Measurements from ENCODE around the gene EHMT2. TPM values are rescaled to one million over a fixed set of nuclear protein-coding genes. Genes with fewer than 3 reads are reported as not detected.
"Not testable (repeated sequence)": the region's sequence is repeated elsewhere in the genome, so short reads cannot be mapped to it uniquely, and the experiment has no call there.

EHMT2 gene
- total and polyA plus RNA-seq, 4 donors = 44.7 to 125 (median 88.3) TPM

- DNase-seq (ENCODE audit: low read depth in 4 of 6, low spot score in 6 of 6) = no peak
- H3K36me3 ChIP-seq (ENCODE audit: control insufficient read depth, insufficient read depth, low read length) = no peaks in the 10 kb centered on the region
- no peak overlapping the region for H3K27ac ChIP-seq (ENCODE audit: low read depth, low read length)
- no peaks in the 10 kb centered on the region for H3K27me3 ChIP-seq (ENCODE audit: control insufficient read depth, insufficient read depth, low read length)
- H3K9me3 ChIP-seq (ENCODE audit: control insufficient read depth, insufficient read depth, low read length) = no peaks in the 10 kb centered on the region
- WGBS (ENCODE audit: insufficient coverage) = 91% methylated on average over 4 of the region's 8 CpGs
- no peak overlapping the region for H3K4me3 ChIP-seq (ENCODE audit: low read depth, low read length)
- H3K4me1 ChIP-seq (ENCODE audit: control insufficient read depth, insufficient read depth, low read length) = no peaks in the 10 kb centered on the region
Observed at GRCh38 chr6:31918069-31918720, 20.7 kb upstream of the EHMT2 start.

GRCh38 chr6:31915756-31916155 is 18.3 kb upstream of the EHMT2 start:
- WGBS (ENCODE audit: insufficient coverage) = 78% methylated on average over 5 of the region's 6 CpGs
- Histone ChIP-seq H3K4me1 (ENCODE audit: control insufficient read depth, insufficient read depth, low read length) (no peaks in the 10 kb centered on the region), H3K9me3 (ENCODE audit: control insufficient read depth, insufficient read depth, low read length) (no peaks in the 10 kb centered on the region), H3K4me3 (ENCODE audit: low read depth, low read length) (no peak overlapping the region), H3K36me3 (ENCODE audit: control insufficient read depth, insufficient read depth, low read length) (no peaks in the 10 kb centered on the region), H3K27me3 (ENCODE audit: control insufficient read depth, insufficient read depth, low read length) (no peaks in the 10 kb centered on the region), H3K27ac (ENCODE audit: low read depth, low read length) (no peak overlapping the region)
- no peak for DNase-seq (ENCODE audit: low read depth in 4 of 6, low spot score in 6 of 6)

- H3K4me3 ChIP-seq (ENCODE audit: low read depth, low read length) = no peak overlapping the region
- DNase-seq (ENCODE audit: low read depth in 4 of 6, low spot score in 6 of 6) = no peak
- H3K9me3 ChIP-seq (ENCODE audit: control insufficient read depth, insufficient read depth, low read length) = no peaks in the 10 kb centered on the region
- H3K36me3 ChIP-seq (ENCODE audit: control insufficient read depth, insufficient read depth, low read length) = no peaks in the 10 kb centered on the region
- no peak overlapping the region for H3K27ac ChIP-seq (ENCODE audit: low read depth, low read length)
- H3K27me3 ChIP-seq (ENCODE audit: control insufficient read depth, insufficient read depth, low read length) = no peaks in the 10 kb centered on the region
- H3K4me1 ChIP-seq (ENCODE audit: control insufficient read depth, insufficient read depth, low read length) = no peaks in the 10 kb centered on the region
Observed at GRCh38 chr6:31915351-31915750, 17.9 kb upstream of the EHMT2 start.

- 76% methylated on average over 11 of the region's 11 CpGs for WGBS (ENCODE audit: insufficient coverage)
- H3K4me3 ChIP-seq (ENCODE audit: low read depth, low read length) = no peak overlapping the region
- no peaks in the 10 kb centered on the region for H3K27me3 ChIP-seq (ENCODE audit: control insufficient read depth, insufficient read depth, low read length)
- DNase-seq (ENCODE audit: low read depth in 4 of 6, low spot score in 6 of 6) = no peak
- no peaks in the 10 kb centered on the region for H3K4me1 ChIP-seq (ENCODE audit: control insufficient read depth, insufficient read depth, low read length)
- no peak overlapping the region for H3K27ac ChIP-seq (ENCODE audit: low read depth, low read length)
- H3K9me3 ChIP-seq (ENCODE audit: control insufficient read depth, insufficient read depth, low read length) = no peaks in the 10 kb centered on the region
- no peaks in the 10 kb centered on the region for H3K36me3 ChIP-seq (ENCODE audit: control insufficient read depth, insufficient read depth, low read length)
Observed at GRCh38 chr6:31911826-31912585, 14.5 kb upstream of the EHMT2 start.

- WGBS (ENCODE audit: insufficient coverage) = 84% methylated on average over 6 of the region's 7 CpGs
- not testable (repeated sequence) for H3K4me1 ChIP-seq (ENCODE audit: control insufficient read depth, insufficient read depth, low read length); H3K9me3 ChIP-seq (ENCODE audit: control insufficient read depth, insufficient read depth, low read length)
Observed at GRCh38 chr6:31909298-31909697, 11.8 kb upstream of the EHMT2 start.

GRCh38 chr6:31908791-31909190 is 11.3 kb upstream of the EHMT2 start:
- Histone ChIP-seq H3K27ac (ENCODE audit: low read depth, low read length) (no peak overlapping the region), H3K4me3 (ENCODE audit: low read depth, low read length) (no peak overlapping the region), H3K4me1 (ENCODE audit: control insufficient read depth, insufficient read depth, low read length) (no peaks in the 10 kb centered on the region), H3K9me3 (ENCODE audit: control insufficient read depth, insufficient read depth, low read length) (no peaks in the 10 kb centered on the region), H3K36me3 (ENCODE audit: control insufficient read depth, insufficient read depth, low read length) (no peaks in the 10 kb centered on the region), H3K27me3 (ENCODE audit: control insufficient read depth, insufficient read depth, low read length) (no peaks in the 10 kb centered on the region)
- 100% methylated on average over 2 of the region's 4 CpGs for WGBS (ENCODE audit: insufficient coverage)
- no peak for DNase-seq (ENCODE audit: low read depth in 4 of 6, low spot score in 6 of 6)

More at GRCh38 chr6:31909298-31909697, 11.8 kb upstream of the EHMT2 start:
- not testable (repeated sequence) for H3K27ac ChIP-seq (ENCODE audit: low read depth, low read length); H3K4me3 ChIP-seq (ENCODE audit: low read depth, low read length); H3K36me3 ChIP-seq (ENCODE audit: control insufficient read depth, insufficient read depth, low read length); H3K27me3 ChIP-seq (ENCODE audit: control insufficient read depth, insufficient read depth, low read length); DNase-seq (ENCODE audit: low read depth in 4 of 6, low spot score in 6 of 6)

GRCh38 chr6:31908255-31908654 is 10.8 kb upstream of the EHMT2 start:
- DNase-seq (ENCODE audit: low read depth in 4 of 6, low spot score in 6 of 6) = not testable (repeated sequence)
- WGBS (ENCODE audit: insufficient coverage) = no CpG with 5 or more reads among the region's 5 CpGs

GRCh38 chr6:31907158-31907813 is 9.8 kb upstream of the EHMT2 start:
- Histone ChIP-seq H3K4me1 (ENCODE audit: control insufficient read depth, insufficient read depth, low read length) (peaks cover 6% of the 10 kb centered on the region), H3K27me3 (ENCODE audit: control insufficient read depth, insufficient read depth, low read length) (no peaks in the 10 kb centered on the region), H3K36me3 (ENCODE audit: control insufficient read depth, insufficient read depth, low read length) (no peaks in the 10 kb centered on the region), H3K4me3 (ENCODE audit: low read depth, low read length) (no peak overlapping the region), H3K9me3 (ENCODE audit: control insufficient read depth, insufficient read depth, low read length) (no peaks in the 10 kb centered on the region), H3K27ac (ENCODE audit: low read depth, low read length) (no peak overlapping the region)
- 47% methylated on average over 3 of the region's 7 CpGs for WGBS (ENCODE audit: insufficient coverage)
- no peak for DNase-seq (ENCODE audit: low read depth in 4 of 6, low spot score in 6 of 6)

More at GRCh38 chr6:31908255-31908654, 10.8 kb upstream of the EHMT2 start:
- H3K27ac ChIP-seq (ENCODE audit: low read depth, low read length); H3K4me3 ChIP-seq (ENCODE audit: low read depth, low read length); H3K36me3 ChIP-seq (ENCODE audit: control insufficient read depth, insufficient read depth, low read length); H3K27me3 ChIP-seq (ENCODE audit: control insufficient read depth, insufficient read depth, low read length); H3K4me1 ChIP-seq (ENCODE audit: control insufficient read depth, insufficient read depth, low read length); H3K9me3 ChIP-seq (ENCODE audit: control insufficient read depth, insufficient read depth, low read length): not testable (repeated sequence)

GRCh38 chr6:31906727-31907126 is 9.2 kb upstream of the EHMT2 start:
- H3K9me3 ChIP-seq (ENCODE audit: control insufficient read depth, insufficient read depth, low read length); DNase-seq (ENCODE audit: low read depth in 4 of 6, low spot score in 6 of 6); H3K4me3 ChIP-seq (ENCODE audit: low read depth, low read length); H3K27ac ChIP-seq (ENCODE audit: low read depth, low read length); H3K36me3 ChIP-seq (ENCODE audit: control insufficient read depth, insufficient read depth, low read length); H3K4me1 ChIP-seq (ENCODE audit: control insufficient read depth, insufficient read depth, low read length); H3K27me3 ChIP-seq (ENCODE audit: control insufficient read depth, insufficient read depth, low read length): not testable (repeated sequence)
- 80% methylated on average over 6 of the region's 8 CpGs for WGBS (ENCODE audit: insufficient coverage)
